Parathyroid adenoma (tissue), 2 donors: ENCODE results near the gene SLC30A7.

Experiments
- H2AFZ ChIP-seq: fragments of 300-600 bp; sonication (generic); one replicate; pipeline ENCODE4 v1.7.0; 2017; ENCODE audit warnings: antibody characterized with exemption, mild to moderate bottlenecking
- H3K27ac ChIP-seq: fragments of 300-600 bp; sonication (generic); one replicate; pipeline ENCODE4 v1.7.0; 2017
- H3K27me3 ChIP-seq: fragments of 300-600 bp; sonication (generic); one replicate; pipeline ENCODE4 v1.7.0; 2017; ENCODE audit warnings: low read length; ENCODE audit not compliant: control insufficient read depth, insufficient read depth
- H3K36me3 ChIP-seq: fragments of 300-600 bp; sonication (generic); one replicate; pipeline ENCODE4 v1.7.0; 2017; ENCODE audit warnings: low read length; ENCODE audit not compliant: control insufficient read depth, insufficient read depth
- H3K4me1 ChIP-seq: fragments of 300-600 bp; sonication (generic); one replicate; pipeline ENCODE4 v1.7.0; 2017; ENCODE audit warnings: control low read depth
- H3K4me2 ChIP-seq: fragments of 300-600 bp; sonication (generic); one replicate; pipeline ENCODE4 v1.7.0; 2017; ENCODE audit warnings: low read length
- H3K4me3 ChIP-seq: fragments of 300-600 bp; sonication (generic); one replicate; pipeline ENCODE4 v1.7.0; 2017; ENCODE audit warnings: low read depth, low read length
- H3K79me2 ChIP-seq: fragments of 300-600 bp; sonication (generic); one replicate; pipeline ENCODE4 v1.7.0; 2017; ENCODE audit warnings: control low read depth
- H3K9ac ChIP-seq: fragments of 300-600 bp; sonication (generic); one replicate; pipeline ENCODE4 v1.7.0; 2017; ENCODE audit warnings: mild to moderate bottlenecking
- H3K9me3 ChIP-seq: fragments of 300-600 bp; sonication (generic); one replicate; pipeline ENCODE4 v1.7.0; 2017; ENCODE audit warnings: low read length; ENCODE audit not compliant: control insufficient read depth
- CTCF ChIP-seq: fragments of 300-600 bp; sonication (generic); IDR thresholded peaks from one replicate; pipeline ENCODE4 v1.7.0; 2017; ENCODE audit warnings: antibody characterized with exemption, mild to moderate bottlenecking
- donor health status: primary hyperparathyroidism.

The SLC30A7 gene

DNA sequence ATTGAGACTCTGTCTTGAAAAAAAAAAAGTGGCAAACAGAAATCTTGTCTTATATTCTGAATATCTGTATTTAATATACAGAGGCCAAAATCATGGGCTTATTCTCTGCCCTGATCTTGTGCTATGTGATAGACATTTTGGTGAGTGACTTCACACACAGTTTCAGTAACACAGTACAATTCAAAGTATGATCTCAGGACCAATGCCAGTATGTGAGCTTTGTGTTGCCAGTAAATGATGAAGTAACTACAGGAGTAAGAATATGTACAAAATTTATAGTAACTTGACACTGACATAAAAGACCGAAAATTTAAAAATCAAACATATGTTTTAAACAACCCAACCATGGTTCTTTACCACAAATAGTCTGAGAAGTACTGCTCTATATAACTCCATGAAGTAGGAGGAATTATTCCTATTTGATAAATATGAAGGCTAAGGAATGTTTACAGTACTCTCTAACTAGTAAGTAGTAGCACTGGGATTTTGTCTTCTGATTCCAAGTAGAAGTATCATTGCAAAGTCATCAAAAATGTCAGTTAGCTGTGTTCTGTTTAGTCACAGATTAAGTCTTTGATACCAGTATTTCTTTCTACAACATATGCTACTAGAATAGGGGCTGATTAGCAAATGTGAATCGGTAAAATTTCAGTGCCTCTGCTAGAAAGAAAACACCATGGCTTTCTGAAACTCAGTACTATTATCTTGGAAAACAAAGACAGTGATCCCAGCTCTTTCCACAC, 104.4 kb downstream of the SLC30A7 start:
- Histone ChIP-seq H2AFZ (no peak overlapping the region), H3K36me3 (no peaks in the 10 kb centered on the region), H3K4me1 (no peaks in the 10 kb centered on the region), H3K27ac (no peak overlapping the region), H3K9me3 (no peaks in the 10 kb centered on the region), H3K4me3 (peak overlapping the region; percentile 8), H3K79me2 (no peaks in the 10 kb centered on the region), H3K27me3 (no peaks in the 10 kb centered on the region), H3K4me2 (peak overlapping the region; percentile 18), H3K9ac (no peak overlapping the region)
- no peak for TF ChIP-seq CTCF

DNA sequence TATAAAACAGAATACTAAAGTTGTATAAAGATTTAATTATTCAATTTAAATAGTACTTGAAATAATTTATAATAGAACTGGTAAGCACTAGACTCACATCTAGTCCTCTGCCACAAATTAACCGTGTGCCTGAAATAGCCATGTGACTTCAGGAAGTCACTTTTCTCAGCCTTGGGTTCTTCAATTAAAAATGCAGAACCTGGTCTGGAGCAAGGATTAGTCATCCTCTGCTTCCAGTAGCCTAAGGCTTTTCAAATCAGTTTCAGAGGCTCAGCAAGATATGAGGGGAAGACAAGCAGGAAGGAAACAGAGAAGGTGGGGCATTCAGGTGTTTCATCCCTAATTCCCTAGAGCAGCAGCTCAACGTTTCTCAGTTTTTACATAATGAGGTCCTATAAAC, 106.7 kb downstream of the SLC30A7 start:
- Histone ChIP-seq H3K4me2 (no peak overlapping the region), H3K36me3 (no peaks in the 10 kb centered on the region), H2AFZ (no peak overlapping the region), H3K4me3 (no peak overlapping the region), H3K4me1 (no peaks in the 10 kb centered on the region), H3K9me3 (no peaks in the 10 kb centered on the region), H3K9ac (no peak overlapping the region), H3K27ac (no peak overlapping the region), H3K27me3 (no peaks in the 10 kb centered on the region), H3K79me2 (no peaks in the 10 kb centered on the region)
- no peak for TF ChIP-seq CTCF

DNA sequence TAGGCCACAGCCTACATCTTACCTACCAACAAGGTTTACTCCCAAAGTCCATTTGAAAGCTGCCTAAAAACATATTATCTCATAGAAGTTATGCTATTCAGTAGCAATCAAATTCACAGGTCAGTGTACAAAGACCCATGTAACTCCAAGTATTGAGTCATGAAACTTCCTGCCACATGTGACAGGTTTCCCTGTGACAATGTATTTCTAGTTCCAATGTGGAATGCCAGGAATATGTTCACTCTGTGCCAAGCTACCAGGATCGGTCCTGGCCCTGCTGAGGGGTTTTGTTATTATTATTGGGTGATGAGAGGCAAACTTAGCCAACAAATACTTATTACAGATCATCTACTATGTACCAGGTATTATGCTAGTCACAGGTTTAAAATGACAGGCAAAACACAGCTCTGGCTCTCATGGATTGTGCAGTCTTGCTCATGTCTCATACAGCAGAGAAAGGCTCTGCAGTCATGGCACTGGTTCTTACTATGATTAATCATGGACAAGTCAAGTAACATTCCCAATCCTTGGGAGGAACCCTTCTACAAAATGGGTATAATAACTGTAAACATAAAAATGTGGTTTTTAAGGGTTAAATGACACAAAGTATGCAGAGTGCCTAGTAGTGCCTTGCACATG, 107.2 kb downstream of the SLC30A7 start:
- H3K79me2 ChIP-seq: no peaks in the 10 kb centered on the region
- no peaks in the 10 kb centered on the region for H3K4me1 ChIP-seq
- H3K4me3 ChIP-seq: no peak overlapping the region
- H3K4me2 ChIP-seq: no peak overlapping the region
- no peak overlapping the region for H3K27ac ChIP-seq
- no peak overlapping the region for H2AFZ ChIP-seq
- no peaks in the 10 kb centered on the region for H3K9me3 ChIP-seq
- no peaks in the 10 kb centered on the region for H3K27me3 ChIP-seq
- no peaks in the 10 kb centered on the region for H3K36me3 ChIP-seq
- no peak overlapping the region for H3K9ac ChIP-seq
- no peak for TF ChIP-seq CTCF

DNA sequence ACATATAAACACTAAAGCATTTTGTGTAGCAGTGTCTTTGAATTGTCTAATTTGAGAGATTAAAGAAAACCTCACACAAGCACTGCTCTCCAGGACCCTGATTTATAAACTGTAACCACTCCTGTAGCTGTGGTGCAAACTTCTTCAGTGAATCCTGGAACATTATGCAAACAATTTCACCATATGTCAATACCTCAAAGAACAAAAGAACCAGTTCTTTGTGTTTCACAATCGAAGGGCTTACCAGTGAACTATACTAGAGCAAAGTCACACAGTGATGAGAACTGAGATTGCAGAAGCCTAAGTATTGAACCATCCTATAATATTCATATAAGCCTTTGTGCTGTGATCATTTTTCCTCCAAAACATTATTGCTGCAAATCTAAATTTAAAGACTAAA, 108.2 kb downstream of the SLC30A7 start:
- Histone ChIP-seq H3K9me3 (no peaks in the 10 kb centered on the region), H3K4me3 (no peak overlapping the region), H3K27me3 (no peaks in the 10 kb centered on the region), H3K27ac (no peak overlapping the region), H2AFZ (no peak overlapping the region), H3K36me3 (no peaks in the 10 kb centered on the region), H3K4me2 (no peak overlapping the region), H3K4me1 (no peaks in the 10 kb centered on the region), H3K79me2 (no peaks in the 10 kb centered on the region), H3K9ac (no peak overlapping the region)
- no peak for TF ChIP-seq CTCF

GRCh38 chr1:101004670-101005069, 108.8 kb downstream of the SLC30A7 start:
- H3K4me3 ChIP-seq: no peak overlapping the region
- no peak overlapping the region for H3K9ac ChIP-seq
- no peaks in the 10 kb centered on the region for H3K36me3 ChIP-seq
- H3K79me2 ChIP-seq: no peaks in the 10 kb centered on the region
- no peak overlapping the region for H3K4me2 ChIP-seq
- no peak overlapping the region for H2AFZ ChIP-seq
- no peaks in the 10 kb centered on the region for H3K4me1 ChIP-seq
- no peak overlapping the region for H3K27ac ChIP-seq
- no peak for TF ChIP-seq CTCF
- no peaks in the 10 kb centered on the region for H3K27me3 ChIP-seq
- no peaks in the 10 kb centered on the region for H3K9me3 ChIP-seq
